D721Med (cell line): ENCODE measurements around the gene GNB5.
"Not testable (repeated sequence)": the region's sequence is repeated elsewhere in the genome, so short reads cannot be mapped to it uniquely, and the experiment has no call there.

Experiments
- DNase-seq: peaks from one replicate; pipeline ENCODE4 v3.0.0; 2011; ENCODE audit warnings: low spot score; ENCODE audit not compliant: insufficient read length
- FAIRE-seq: peaks from 2 replicates; lab custom pipeline; 2011; peaks lifted over from hg19 to GRCh38; lab: Jason Lieb, UNC
- CTCF ChIP-seq: IDR thresholded peaks from 2 replicates; pipeline ENCODE4 v1.5.1; 2012; ENCODE audit warnings: mild to moderate bottlenecking, control low read depth; ENCODE audit not compliant: insufficient read depth; ENCODE audit errors: missing control alignments

GNB5 gene

DNA sequence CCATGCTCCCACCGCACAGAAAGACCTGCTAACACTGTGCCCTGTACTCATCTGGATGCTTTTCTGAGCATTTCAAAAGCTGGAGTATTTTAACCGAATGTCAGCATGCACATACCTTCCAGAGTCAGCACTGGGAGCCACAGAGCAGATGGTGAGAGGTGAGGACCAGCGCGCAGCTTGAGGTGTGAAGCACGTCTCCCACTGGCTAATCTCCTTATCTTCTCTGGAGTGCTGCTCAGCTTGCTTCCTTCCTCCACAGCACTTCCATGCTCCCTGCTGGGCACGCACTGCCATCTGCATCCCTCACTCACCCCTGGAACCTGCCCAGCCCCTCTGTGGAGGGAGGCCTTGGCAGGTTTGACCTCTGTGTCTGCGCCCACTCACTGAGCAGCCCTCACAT lies at the start of gene GNB5:
GNB5 (minus strand) TSS at position 186 of the 400 bp plus-strand sequence. CDS start 6,716 bp downstream, outside the sequence.
- FAIRE-seq (peak; percentile 95), DNase-seq (peak; percentile 63)
- peak; percentile 73 for TF ChIP-seq CTCF

DNA sequence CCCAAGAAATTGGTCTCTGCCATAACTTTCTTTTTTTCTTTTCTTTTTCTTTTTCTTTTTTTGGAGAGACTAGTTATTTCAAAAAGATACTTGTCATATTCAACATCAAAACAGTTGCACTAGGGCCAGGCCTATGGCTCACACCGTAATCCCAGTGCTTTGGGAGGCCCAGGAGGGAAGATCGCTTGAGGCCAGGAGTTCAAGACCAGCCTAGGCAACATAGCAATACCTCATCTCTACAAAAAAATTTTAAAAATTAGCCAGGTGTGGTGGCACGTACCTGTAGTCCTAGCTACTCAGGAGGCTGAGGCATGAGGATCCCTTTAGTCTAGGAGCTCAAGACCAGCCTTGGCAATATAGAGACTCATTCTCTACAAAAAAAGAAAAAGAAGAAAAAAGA lies 49.0 kb upstream of the GNB5 start:
- FAIRE-seq = no peak
- TF ChIP-seq CTCF = no peak
- no peak for DNase-seq

GRCh38 chr15:52238989-52239525 lies 47.9 kb upstream of the GNB5 start:
- FAIRE-seq = not testable (repeated sequence)

DNA sequence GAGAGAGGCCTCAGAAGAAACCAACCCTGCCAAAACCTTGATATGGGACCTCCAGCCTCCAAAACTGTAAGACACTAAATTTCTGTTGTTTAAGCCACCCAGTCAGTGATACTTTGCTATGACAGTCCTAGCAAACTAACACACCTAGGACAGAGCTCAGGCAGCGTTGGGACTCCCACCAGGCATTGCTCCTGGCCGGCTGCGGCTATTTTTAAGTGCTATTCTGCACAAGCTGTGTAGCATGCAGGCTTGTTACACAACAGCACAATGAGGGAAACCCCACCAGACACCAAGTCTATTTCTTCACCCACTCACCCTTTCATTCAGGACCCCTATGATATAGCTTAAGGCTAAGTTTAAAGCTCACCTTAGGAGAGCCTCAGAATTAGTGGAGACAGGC lies 47.0 kb upstream of the GNB5 start:
- TF ChIP-seq CTCF = no peak
- FAIRE-seq (no peak), DNase-seq (no peak)

More at GRCh38 chr15:52238989-52239525, 47.9 kb upstream of the GNB5 start:
- not testable (repeated sequence) for DNase-seq

DNA sequence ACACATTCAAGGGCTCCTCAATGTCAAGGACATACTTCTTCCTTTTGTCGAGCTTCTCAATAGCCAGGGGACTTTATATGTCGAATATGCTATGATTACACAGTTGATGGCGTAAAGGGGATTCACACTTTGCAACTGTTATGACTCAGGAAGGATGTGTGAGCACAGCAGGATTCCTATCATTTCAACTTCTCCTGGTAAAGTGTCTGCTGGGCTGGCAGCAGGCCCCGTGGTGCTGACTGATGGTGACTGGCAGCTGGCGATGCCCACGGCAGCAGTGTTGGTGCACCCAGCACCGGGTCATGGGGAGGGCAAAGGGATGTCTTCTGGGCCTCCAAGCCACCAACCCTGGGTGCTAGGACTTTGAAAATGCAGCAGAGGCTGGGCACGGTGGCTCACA lies 44.8 kb upstream of the GNB5 start:
- no peak for FAIRE-seq
- no peak for DNase-seq
- TF ChIP-seq CTCF = no peak

DNA sequence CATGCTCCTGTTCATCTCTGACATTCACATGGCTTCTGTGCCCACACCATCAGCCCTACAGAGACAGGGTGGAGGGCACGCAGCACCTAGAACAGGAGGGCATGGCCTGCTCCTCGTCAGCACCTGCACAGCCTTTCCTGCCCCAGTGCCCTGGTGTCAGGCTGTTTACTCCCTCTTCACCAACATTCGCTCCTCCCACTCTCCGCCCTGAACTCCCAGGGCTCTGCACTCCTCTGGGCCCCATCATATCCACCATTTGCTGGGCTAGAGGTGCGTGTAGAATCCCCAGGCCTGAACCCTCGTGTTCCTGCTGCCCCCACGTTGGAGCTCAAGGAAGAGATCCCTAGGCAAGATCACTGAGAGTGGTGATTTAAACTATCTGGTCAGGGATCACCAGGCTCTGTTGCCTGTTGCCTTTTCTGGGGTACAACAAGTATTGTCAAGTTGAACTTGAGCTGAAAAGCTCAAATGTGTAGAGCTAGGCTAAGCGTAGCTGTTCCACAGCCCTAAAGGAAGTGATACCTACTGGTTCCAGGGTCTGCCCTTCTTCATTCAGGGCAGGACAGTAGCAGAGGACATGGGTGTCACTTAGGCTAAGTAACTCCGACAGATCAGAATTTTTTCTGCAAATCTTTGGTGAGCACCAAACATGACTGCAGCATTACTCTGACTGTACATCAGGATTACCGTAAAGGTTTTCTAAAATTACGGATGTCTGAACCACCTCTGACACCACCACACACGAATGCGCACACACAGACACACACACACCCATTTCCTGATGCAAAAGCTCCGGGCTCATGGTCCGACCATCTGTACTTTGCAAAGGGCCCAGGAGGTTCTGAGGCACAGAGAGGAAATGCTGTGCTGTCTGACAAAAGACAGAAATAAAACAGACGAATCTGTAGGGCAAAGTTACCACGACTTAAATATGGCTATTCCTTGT lies 43.7 kb upstream of the GNB5 start:
- no peak for FAIRE-seq
- no peak for TF ChIP-seq CTCF
- DNase-seq = no peak

DNA sequence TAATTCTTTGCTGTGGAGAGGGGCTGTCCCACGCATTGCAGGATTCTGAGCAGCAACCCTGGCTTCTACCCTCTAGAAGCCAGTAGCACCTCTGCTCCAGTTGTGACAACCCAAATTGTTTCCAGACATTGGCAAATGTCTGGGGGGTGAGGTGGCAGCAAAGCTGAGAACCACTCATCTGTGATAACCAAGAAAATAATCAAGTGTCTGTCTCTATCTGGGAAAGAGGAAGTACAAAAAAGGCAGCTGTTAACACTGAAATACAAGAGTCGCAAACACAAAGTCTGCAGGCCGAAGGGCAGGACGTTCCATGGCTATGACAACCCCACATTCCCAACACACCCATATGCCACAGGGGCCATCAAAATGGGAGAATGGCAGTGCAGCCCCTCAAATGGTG lies 42.2 kb upstream of the GNB5 start:
- DNase-seq = no peak
- TF ChIP-seq CTCF = no peak
- no peak for FAIRE-seq
